Mammary epithelial cell (primary cell): ENCODE data around the gene FBXL16.

Experiments
- CTCF ChIP-seq, 2 donors: IDR thresholded peaks in 1 of 2; conservative IDR thresholded peaks in 1 of 2; 2 replicates each; pipeline ENCODE4 v1.5.1; 2011 to 2012; ENCODE audit warnings: inconsistent platforms in 2 of 2, low read length in 2 of 2, mild to moderate bottlenecking in 2 of 2, control low read depth in 1 of 2, low read depth in 1 of 2; ENCODE audit not compliant: insufficient read depth in 1 of 2; ENCODE audit errors: extremely low read depth in 1 of 2
- EZH2 ChIP-seq: IDR thresholded peaks from 2 replicates; pipeline ENCODE4 v1.6.1; 2012; ENCODE audit warnings: low read length, inconsistent platforms, borderline replicate concordance

- TF ChIP-seq CTCF (conservative IDR thresholded peaks at IDR 0.05 in 1 of 2, IDR thresholded peaks at IDR 0.05 in 1 of 2; ENCODE audit: extremely low read depth in 1 of 2, insufficient read depth in 1 of 2, low read depth in 1 of 2, low read length in 2 of 2) (no peak), EZH2 (no peak)
Observed at GRCh38 chr16:750485-750884, 44.9 kb upstream of the FBXL16 start.
